H1 (cell line): ENCODE data around the gene RNF212. TPM values are rescaled to one million over a fixed set of nuclear protein-coding genes. Genes with fewer than 3 reads are reported as not detected.

Experiments
- CTCF ChIA-PET: fragments of 300-600 bp; sonication (Branson Sonifier 250); formaldehyde crosslinking; loops from one replicate; lab custom pipeline; 2021; ENCODE audit not compliant: partially characterized antibody; lab: Charles Lee
- POLR2A ChIA-PET: fragments of 300-600 bp; sonication (Branson Sonifier 250); formaldehyde crosslinking; loops from one replicate; lab custom pipeline; 2021; ENCODE audit warnings: inconsistent platforms; ENCODE audit not compliant: partially characterized antibody; lab: Charles Lee
- DNase-seq, 2 experiments: peaks; one replicate each; pipeline versions ENCODE4 v3.0.0 to v3.0.0-alpha.2; 2010 to 2022; ENCODE audit warnings: low spot score in 2 of 2, low read depth in 1 of 2, mixed read lengths in 1 of 2
- FAIRE-seq: peaks from 2 replicates; lab custom pipeline; 2011; peaks lifted over from hg19 to GRCh38; lab: Jason Lieb, UNC
- H2AFZ ChIP-seq: 2 replicates; pipeline ENCODE4 v1.8.1; 2012; ENCODE audit warnings: low read length, inconsistent platforms
- H2AK5ac ChIP-seq: 2 replicates; pipeline ENCODE4 v1.6.1; 2013; ENCODE audit warnings: low read depth, low read length
- H2BK120ac ChIP-seq: replicated peaks from 2 replicates; pipeline ENCODE3; 2013; ENCODE audit warnings: low read depth, low read length, inconsistent platforms
- H2BK12ac ChIP-seq: 2 replicates; pipeline ENCODE4 v1.6.1; 2013; ENCODE audit warnings: low read depth, low read length
- H2BK15ac ChIP-seq: 2 replicates; pipeline ENCODE4 v1.6.1; 2013; ENCODE audit warnings: low read length
- H2BK20ac ChIP-seq: 2 replicates; pipeline ENCODE4 v1.6.1; 2013; ENCODE audit warnings: low read length
- H2BK5ac ChIP-seq: 2 replicates; pipeline ENCODE4 v1.6.1; 2013; ENCODE audit warnings: low read depth, low read length
- H3K14ac ChIP-seq: 2 replicates; pipeline ENCODE4 v1.6.1; 2013; ENCODE audit warnings: inconsistent platforms; ENCODE audit not compliant: insufficient read length
- H3K18ac ChIP-seq: 2 replicates; pipeline ENCODE4 v1.6.1; 2013; ENCODE audit warnings: low read length; ENCODE audit errors: extremely low read depth
- H3K23ac ChIP-seq: 2 replicates; pipeline ENCODE4 v1.6.1; 2013; ENCODE audit warnings: inconsistent platforms; ENCODE audit not compliant: insufficient read length
- H3K23me2 ChIP-seq: 2 replicates; pipeline ENCODE4 v1.6.1; 2013; ENCODE audit warnings: low read depth, low read length
- H3K27ac ChIP-seq: 2 replicates; pipeline ENCODE4 v1.6.1; 2011; ENCODE audit warnings: low read depth, low read length, inconsistent platforms
- H3K27me3 ChIP-seq, 4 experiments: replicated peaks in 1 of 4; 1 replicate in 1 of 4; 2 replicates in 3 of 4; pipeline versions ENCODE4 v1.6.1 to v1.8.1; 2011 to 2013; ENCODE audit warnings: low read length in 3 of 4, mild to moderate bottlenecking in 3 of 4, inconsistent platforms in 2 of 4, mixed read lengths in 2 of 4, moderate library complexity in 1 of 4; ENCODE audit not compliant: control insufficient read depth in 3 of 4, insufficient read depth in 3 of 4; ENCODE audit errors: extremely low read depth in 1 of 4
- H3K36me3 ChIP-seq, 4 experiments: 2 replicates each; pipeline versions ENCODE4 v1.6.1 to v1.8.1; 2011 to 2013; ENCODE audit warnings: mild to moderate bottlenecking in 4 of 4, low read length in 3 of 4, moderate library complexity in 2 of 4, control low read depth in 1 of 4, inconsistent platforms in 1 of 4; ENCODE audit not compliant: insufficient read depth in 4 of 4, control insufficient read depth in 2 of 4
- H3K4ac ChIP-seq: replicated peaks from 2 replicates; pipeline ENCODE3; 2013; ENCODE audit warnings: low read length, low read depth, mixed read lengths, inconsistent platforms; ENCODE audit not compliant: insufficient read length
- H3K4me1 ChIP-seq, 4 experiments: replicated peaks in 1 of 4; 1 replicate in 1 of 4; 2 replicates in 3 of 4; pipeline versions ENCODE4 v1.6.1 to v1.8.1; 2011 to 2013; ENCODE audit warnings: low read length in 3 of 4, inconsistent platforms in 2 of 4, mixed read lengths in 1 of 4; ENCODE audit not compliant: insufficient read depth in 4 of 4, control insufficient read depth in 3 of 4
- H3K4me2 ChIP-seq, 2 experiments: 2 replicates each; pipeline versions ENCODE4 v1.6.1 to v1.8.1; 2011 to 2013; ENCODE audit warnings: low read depth in 2 of 2, low read length in 2 of 2, control low read depth in 1 of 2, inconsistent platforms in 1 of 2, mild to moderate bottlenecking in 1 of 2; ENCODE audit not compliant: insufficient read depth in 1 of 2
- H3K4me3 ChIP-seq, 4 experiments: fragments of 200-600, 300-600 bp in 1 of 4; sonication (generic), shearing (Covaris generic), sonication (Bioruptor Twin) in 1 of 4; 2 replicates each; pipeline versions ENCODE4 v1.5.1 to v1.8.1; 2011 to 2016; ENCODE audit warnings: low read length in 4 of 4, low read depth in 3 of 4, control low read depth in 2 of 4, inconsistent platforms in 2 of 4, mild to moderate bottlenecking in 2 of 4, mixed read lengths in 1 of 4, moderate library complexity in 1 of 4; ENCODE audit not compliant: insufficient read depth in 2 of 4; ENCODE audit errors: extremely low read depth in 1 of 4
- H3K56ac ChIP-seq: replicated peaks from 2 replicates; pipeline ENCODE3; 2013; ENCODE audit warnings: low read depth, mild to moderate bottlenecking, mixed read lengths, low read length, inconsistent platforms; ENCODE audit not compliant: insufficient read length
- H3K79me1 ChIP-seq: 2 replicates; pipeline ENCODE4 v1.6.1; 2013; ENCODE audit warnings: low read depth, low read length, control low read depth
- H3K79me2 ChIP-seq, 2 experiments: 2 replicates each; pipeline versions ENCODE4 v1.6.1 to v1.8.1; 2012 to 2013; ENCODE audit warnings: low read length in 2 of 2, mild to moderate bottlenecking in 2 of 2, inconsistent platforms in 1 of 2; ENCODE audit not compliant: insufficient read depth in 2 of 2, control insufficient read depth in 1 of 2
- H3K9ac ChIP-seq, 4 experiments: replicated peaks in 1 of 4; 1 replicate in 1 of 4; 2 replicates in 3 of 4; pipeline versions ENCODE4 v1.6.1 to v1.8.1; 2011 to 2013; ENCODE audit warnings: low read depth in 3 of 4, low read length in 3 of 4, control low read depth in 2 of 4, mild to moderate bottlenecking in 2 of 4, moderate library complexity in 2 of 4, inconsistent platforms in 1 of 4; ENCODE audit errors: extremely low read depth in 1 of 4
- H3K9me3 ChIP-seq, 2 experiments: 2 replicates each; pipeline versions ENCODE4 v1.6.1 to v1.8.1; 2012 to 2013; ENCODE audit warnings: mild to moderate bottlenecking in 2 of 2, moderate library complexity in 2 of 2, control low read depth in 1 of 2, inconsistent platforms in 1 of 2, low read depth in 1 of 2, low read length in 1 of 2, mixed read lengths in 1 of 2; ENCODE audit not compliant: insufficient read depth in 2 of 2
- H4K20me1 ChIP-seq, 2 experiments: replicated peaks in 1 of 2; 2 replicates each; pipeline versions ENCODE3 to v1.8.1; 2011 to 2013; ENCODE audit warnings: inconsistent platforms in 2 of 2, low read length in 2 of 2, mild to moderate bottlenecking in 1 of 2; ENCODE audit not compliant: insufficient read depth in 2 of 2, control insufficient read depth in 1 of 2
- H4K5ac ChIP-seq: 2 replicates; pipeline ENCODE4 v1.6.1; 2013; ENCODE audit warnings: low read length, low read depth, mixed read lengths, inconsistent platforms; ENCODE audit not compliant: insufficient read length
- H4K8ac ChIP-seq: 2 replicates; pipeline ENCODE4 v1.8.0; 2013; ENCODE audit warnings: mild to moderate bottlenecking, moderate library complexity, low read length, inconsistent platforms; ENCODE audit not compliant: insufficient read depth; ENCODE audit errors: extremely low read depth
- H4K91ac ChIP-seq: replicated peaks from 2 replicates; pipeline ENCODE3; 2013; ENCODE audit warnings: low read length, mixed read lengths, inconsistent platforms; ENCODE audit not compliant: insufficient read length
- CTBP2 ChIP-seq: IDR thresholded peaks from 2 replicates; pipeline ENCODE4 v1.7.0; 2011; ENCODE audit warnings: borderline replicate concordance, mild to moderate bottlenecking, moderate library complexity, mixed read lengths, low read length; ENCODE audit not compliant: insufficient read depth, insufficient read length
- KDM5A ChIP-seq: fragments of 200-600 bp; IDR thresholded peaks from 2 replicates; pipeline ENCODE4 v1.7.1; 2012; ENCODE audit warnings: mild to moderate bottlenecking, low read length, inconsistent platforms, mixed read lengths
- PHF8 ChIP-seq: fragments of 200-600 bp; sonication (generic); conservative IDR thresholded peaks from 2 replicates; pipeline ENCODE4 v1.7.1; 2012; ENCODE audit warnings: low read depth, mild to moderate bottlenecking, inconsistent platforms, low read length, moderate library complexity
- RNF2 ChIP-seq: fragments of 200-900, 300-1000 bp; sonication (generic); IDR thresholded peaks from 2 replicates; pipeline ENCODE4 v1.7.1; 2016; ENCODE audit warnings: borderline replicate concordance, low read depth, mild to moderate bottlenecking, antibody characterized with exemption, low read length; ENCODE audit not compliant: poor library complexity, severe bottlenecking; ENCODE audit errors: missing control alignments
- SIN3A ChIP-seq, 2 experiments: IDR thresholded peaks in 1 of 2; conservative IDR thresholded peaks in 1 of 2; 2 replicates each; pipeline ENCODE4 v1.6.1; 2011 to 2012; ENCODE audit warnings: low read length in 2 of 2, improper control_type of control experiment in 1 of 2, low read depth in 1 of 2, mild to moderate bottlenecking in 1 of 2
- SUZ12 ChIP-seq: fragments of 200-600 bp; sonication (generic); IDR thresholded peaks from 2 replicates; pipeline ENCODE4 v1.6.1; 2012; ENCODE audit warnings: mild to moderate bottlenecking, inconsistent platforms, low read length, moderate library complexity, mixed read lengths
- WGBS, 2 experiments: shearing (Covaris generic) in 1 of 2; methylation state at CpG; one replicate each; pipeline versions ENCODE4 v1.1.6 to v1.1.7; 2013 to 2015; ENCODE audit warnings: low lambda C conversion rate in 2 of 2, mixed read lengths in 2 of 2, inconsistent platforms in 1 of 2, low coverage in 1 of 2, missing lambda C conversion rate in 1 of 2; ENCODE audit not compliant: insufficient replicate concordance in 2 of 2, insufficient coverage in 1 of 2, insufficient read length in 1 of 2; ENCODE audit errors: extremely low coverage in 1 of 2, missing lambda C conversion rate in 1 of 2; 5-methylcytosine and 5-hydroxymethylcytosine counted together
- polyA plus RNA-seq, 7 experiments: library from polyadenylated mRNA; depleted of rRNA in 3 of 7; stranded (reverse) in 5 of 7; unstranded in 2 of 7; fragments of >200 nt in 5 of 7; fragments of 200-250 nt in 2 of 7; gene quantifications; 1 replicate in 5 of 7; 2 replicates in 1 of 7; 4 replicates in 1 of 7; pipeline versions ENCODE4 v1.2.1 to v1.2.3, GENCODE V29; 2011 to 2013; ENCODE audit warnings: missing spikeins in 2 of 7, mixed read lengths in 2 of 7
- total RNA-seq: library from RNA; stranded (reverse); fragmentation: NEBNext Ultra II Directional; extraction: Animal tissue kit (Norgen Biotek cat#: 25700); gene quantifications from 2 replicates; pipeline ENCODE4 v1.2.1, GENCODE V29; 2021
- TF ChIP-seq, protein P1 (sequence below): IDR thresholded peaks from 2 replicates; pipeline ENCODE4 v1.6.1; 2011; ENCODE audit warnings: low read depth, mild to moderate bottlenecking, low read length; ENCODE audit not compliant: insufficient read depth

RNF212 gene
- total and polyA plus RNA-seq, 2 of the 8 experiments (the other 6 are each of a cell fraction or from before 2014, with no cell fraction given), result 3.4 to 5.4 TPM

DNA sequence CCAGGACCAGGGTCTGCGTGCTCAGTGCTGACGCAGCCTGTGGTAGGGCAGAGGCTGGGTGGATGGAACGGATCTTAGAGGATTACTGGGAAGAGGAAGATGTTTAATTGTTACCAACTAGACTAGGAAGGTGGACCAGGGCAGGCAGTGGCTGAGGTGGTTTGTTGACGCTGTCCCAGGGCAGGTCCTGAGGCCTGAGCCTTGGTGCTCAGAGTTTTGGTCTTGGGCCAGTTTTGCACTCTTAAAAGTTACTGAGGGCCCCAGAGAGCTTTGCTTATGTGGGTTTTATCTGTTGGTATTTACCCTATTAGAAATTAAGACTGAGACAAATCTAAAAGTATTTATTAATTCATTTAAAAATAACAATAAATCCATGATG lies 20.4 kb downstream of the RNF212 start:
- CTCF ChIA-PET, result interaction anchor here (1.0 to 4.1 kb wide), 10 partner anchors 9 to 110 kb away, joined by 3 to 19 read pairs (median 4); no protein-coding TSS in a partner anchor
- H3K18ac ChIP-seq, result no peak overlapping the region
- no peaks in the 10 kb centered on the region for H3K79me2 ChIP-seq
- H4K8ac ChIP-seq, result no peak overlapping the region
- H2BK120ac ChIP-seq, result no peak overlapping the region
- H2AK5ac ChIP-seq, result no peak overlapping the region
- POLR2A ChIA-PET, result interaction anchor here (1.0 kb wide), 1 partner anchor 12 kb away, joined by 3 read pairs; no protein-coding TSS in a partner anchor
- no peak overlapping the region for H3K4me3 ChIP-seq
- no peak overlapping the region for H3K56ac ChIP-seq
- no peak overlapping the region for H2BK15ac ChIP-seq
- DNase-seq, result no peak
- no peak overlapping the region for H4K91ac ChIP-seq
- H2AFZ ChIP-seq, result no peak overlapping the region
- H3K4me2 ChIP-seq, result no peak overlapping the region
- H3K14ac ChIP-seq, result no peak overlapping the region
- H2BK5ac ChIP-seq, result no peak overlapping the region
- no peaks in the 10 kb centered on the region for H3K79me1 ChIP-seq
- no peak for FAIRE-seq
- H2BK12ac ChIP-seq, result no peak overlapping the region
- H3K9me3 ChIP-seq, result peaks cover 0 to 9% of the 10 kb centered on the region in 2 experiments; a peak in 3 of 4 replicates
- no peaks in the 10 kb centered on the region for H3K27me3 ChIP-seq
- no peaks in the 10 kb centered on the region for H4K20me1 ChIP-seq
- no peaks in the 10 kb centered on the region; a peak in 1 of 7 replicates for H3K4me1 ChIP-seq
- no peaks in the 10 kb centered on the region for H3K36me3 ChIP-seq
- no peak overlapping the region for H2BK20ac ChIP-seq
- H3K9ac ChIP-seq, result no peak overlapping the region
- 94% methylated on average over 4 of the region's 4 CpGs; no CpG with 5 or more reads in 1 of the 2 experiments for WGBS, 2 experiments
- H4K5ac ChIP-seq, result no peak overlapping the region
- no peak overlapping the region for H3K4ac ChIP-seq
- H3K23ac ChIP-seq, result no peak overlapping the region
- H3K23me2 ChIP-seq, result no peaks in the 10 kb centered on the region
- H3K27ac ChIP-seq, result no peak overlapping the region
- TF ChIP-seq, protein P1, sequence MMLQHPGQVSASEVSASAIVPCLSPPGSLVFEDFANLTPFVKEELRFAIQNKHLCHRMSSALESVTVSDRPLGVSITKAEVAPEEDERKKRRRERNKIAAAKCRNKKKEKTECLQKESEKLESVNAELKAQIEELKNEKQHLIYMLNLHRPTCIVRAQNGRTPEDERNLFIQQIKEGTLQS, result no peak
- no peak for TF ChIP-seq RNF2
- no peak for TF ChIP-seq CTBP2
- TF ChIP-seq SUZ12, result no peak
- TF ChIP-seq KDM5A, result no peak
- TF ChIP-seq PHF8, result no peak
- TF ChIP-seq SIN3A (conservative IDR thresholded peaks at IDR 0.05 in 1 of 2, IDR thresholded peaks at IDR 0.05 in 1 of 2; ENCODE audit: low read depth in 1 of 2, low read length in 2 of 2), result no peak
